DND-41 (cell line): ENCODE data around the gene SLC29A4.
"Not testable (repeated sequence)": the region's sequence is repeated elsewhere in the genome, so short reads cannot be mapped to it uniquely, and the experiment has no call there.

Experiments used
- CTCF ChIP-seq: IDR thresholded peaks from 2 replicates; pipeline ENCODE4 v1.5.1; 2012; ENCODE audit warnings: borderline replicate concordance, low read length, moderate library complexity, mild to moderate bottlenecking; ENCODE audit not compliant: poor library complexity, severe bottlenecking; ENCODE audit errors: extremely low read depth
- EZH2 ChIP-seq: IDR thresholded peaks from 3 replicates; pipeline ENCODE4 v1.6.1; 2012; ENCODE audit warnings: borderline replicate concordance, low read depth, mild to moderate bottlenecking, moderate library complexity, low read length, inconsistent platforms; ENCODE audit not compliant: severe bottlenecking

DNA sequence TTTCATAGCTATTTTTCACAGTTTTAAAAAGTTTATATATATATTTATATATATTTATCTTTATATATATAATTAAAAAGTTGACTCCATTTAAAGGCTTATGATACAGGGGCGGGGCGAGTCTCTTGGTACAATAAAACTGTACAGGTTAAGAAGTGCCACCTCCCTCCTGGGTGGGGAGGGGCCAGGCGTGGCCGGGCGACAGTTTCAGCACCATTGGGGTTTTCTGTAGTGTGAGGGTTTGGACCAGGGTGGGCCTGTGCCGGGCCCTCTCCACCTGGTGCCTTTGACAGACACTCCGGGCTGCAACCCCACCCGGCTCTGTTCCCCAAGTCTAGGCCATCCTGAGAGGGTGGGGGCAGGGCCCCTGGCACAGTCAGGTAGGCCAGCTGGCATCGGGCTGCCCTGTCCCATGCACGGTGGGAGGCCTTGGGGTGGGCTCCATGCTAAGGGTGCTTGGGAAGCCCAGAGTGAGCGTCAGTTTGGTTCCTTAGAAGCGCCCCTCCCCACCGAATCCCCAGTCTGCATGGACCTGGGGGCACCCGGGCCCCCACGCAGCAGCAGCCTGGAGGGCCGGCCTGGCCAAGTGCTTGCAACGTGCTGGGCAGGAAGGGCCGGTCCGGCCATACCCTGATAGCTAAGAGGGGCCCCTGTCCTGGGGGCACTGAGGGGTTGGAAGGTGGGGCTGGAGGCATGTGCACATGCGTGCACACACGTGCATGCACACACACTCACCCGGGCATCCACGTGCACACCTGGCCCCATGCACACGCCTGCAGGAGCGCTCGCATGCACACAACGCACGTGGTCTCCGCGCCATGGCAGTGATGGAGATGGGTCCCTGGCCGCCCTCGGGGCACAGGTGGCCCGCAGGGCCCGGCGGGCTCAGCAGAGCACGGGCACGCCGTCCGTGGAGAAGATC is 24.7 kb downstream of the SLC29A4 start:
- not testable (repeated sequence) for TF ChIP-seq CTCF, EZH2
